ENCODE results near the gene PTPN22. TPM values are rescaled to one million over a fixed set of nuclear protein-coding genes. Genes with fewer than 3 reads are reported as not detected.

PTPN22 gene
- total and polyA plus RNA-seq, 9 of the 15 experiments (the other 6 are each of a cell fraction or from before 2014, with no cell fraction given), result 0.45 to 4.6 (median 1.1) TPM

- TF ChIP-seq CREB3L1 (IDR thresholded peaks at IDR 0.05; ENCODE audit: borderline replicate concordance, low read depth), result no peak
- peak in 1 of 2 experiments; percentile 93; a peak in 2 of 3 replicates for TF ChIP-seq CBX3 (IDR thresholded peaks at IDR 0.05; ENCODE audit: borderline replicate concordance in 1 of 2, low read length in 2 of 2)
- TF ChIP-seq FOXP4 (CRISPR knock-in tag; IDR thresholded peaks at IDR 0.05; ENCODE audit: borderline replicate concordance), result no peak
- TF ChIP-seq ZNF184 (CRISPR knock-in tag; IDR thresholded peaks at IDR 0.05), result no peak
- TF ChIP-seq PHF21A (IDR thresholded peaks at IDR 0.05; ENCODE audit: borderline replicate concordance, low read depth), result no peak
- peak; percentile 99 for TF ChIP-seq LEF1 (IDR thresholded peaks at IDR 0.05)
- TF ChIP-seq ZNF316 (IDR thresholded peaks at IDR 0.05), result peak; percentile 88
- TF ChIP-seq NR3C1 (CRISPR knock-in tag; IDR thresholded peaks at IDR 0.05), result no peak
- TF ChIP-seq STAG1 (CRISPR knock-in tag; IDR thresholded peaks at IDR 0.05; ENCODE audit: borderline replicate concordance), result no peak
- TF ChIP-seq KDM4B (IDR thresholded peaks at IDR 0.05; ENCODE audit: borderline replicate concordance in 2 of 2, low read depth in 1 of 2), result no peak
- no peak for TF ChIP-seq PPARD (CRISPR knock-in tag; IDR thresholded peaks at IDR 0.05)
- peak in 2 of 3 experiments; percentile 29 to 69 for TF ChIP-seq YY1 (IDR thresholded peaks at IDR 0.05; ENCODE audit: borderline replicate concordance in 1 of 3, control insufficient read depth in 1 of 3, extremely low read depth in 1 of 3, insufficient read depth in 3 of 3, insufficient read length in 1 of 3, insufficient replicate concordance in 2 of 3, low read depth in 1 of 3, low read length in 2 of 3)
- TF ChIP-seq PHF20 (IDR thresholded peaks at IDR 0.05; ENCODE audit: partially characterized antibody), result no peak
- no peak for TF ChIP-seq ZNF23 (CRISPR knock-in tag; IDR thresholded peaks at IDR 0.05)
- no peak for TF ChIP-seq MEF2A (IDR thresholded peaks at IDR 0.05; ENCODE audit: control insufficient read depth, low read depth, low read length)
- TF ChIP-seq HMGN3 (IDR thresholded peaks at IDR 0.05; ENCODE audit: borderline replicate concordance, extremely low read depth, insufficient read length, low read depth, low read length), result peak; percentile 62
- TF ChIP-seq HNRNPUL1 (IDR thresholded peaks at IDR 0.05; ENCODE audit: low read length), result no peak
- no peak for TF ChIP-seq FOXO4 (CRISPR knock-in tag; IDR thresholded peaks at IDR 0.05)
- TF ChIP-seq DACH1 (IDR thresholded peaks at IDR 0.05; ENCODE audit: partially characterized antibody), result peak; percentile 79
Observed at GRCh38 chr1:113913887-113914664, 42.6 kb upstream of the PTPN22 start (continued).

All from K562 (cell line).